Measurements from ENCODE around the gene SLC35F3.

- TF ChIP-seq POLR2AphosphoS5 (IDR thresholded peaks at IDR 0.05; ENCODE audit: low read depth, low read length) (no peak), POLR2A (IDR thresholded peaks at IDR 0.05; ENCODE audit: low read depth, low read length) (no peak), TAF1 (IDR thresholded peaks at IDR 0.05; ENCODE audit: low read depth, low read length) (no peak), SPI1 (IDR thresholded peaks at IDR 0.05; ENCODE audit: low read depth, low read length) (no peak), POU2F2 (IDR thresholded peaks at IDR 0.05; ENCODE audit: low read depth, low read length) (no peak)
Measured at GRCh38 chr1:234169161-234169849, 264.8 kb downstream of the SLC35F3 start.

Measured in GM12891 (cell line).